A673 (cell line): ENCODE measurements around the gene PEX26. TPM values are rescaled to one million over a fixed set of nuclear protein-coding genes. Genes with fewer than 3 reads are reported as not detected.

Experiments
- BruUV-seq: library from RNA; stranded (reverse); fragments of 400-500 nt; replicated peaks from 2 replicates; lab custom pipeline; 2021; lab: Mats Ljungman, UMichigan
- CTCF ChIA-PET: fragments of 300-600 bp; sonication (Branson Sonifier 250); formaldehyde crosslinking; loops from one replicate; lab custom pipeline; 2022; ENCODE audit warnings: antibody characterized with exemption; lab: Charles Lee
- POLR2A ChIA-PET: fragments of 300-600 bp; sonication (Branson Sonifier 250); formaldehyde crosslinking; loops from one replicate; lab custom pipeline; 2022; ENCODE audit warnings: antibody characterized with exemption; ENCODE audit not compliant: low non-redundant PET; lab: Charles Lee
- DNase-seq: peaks from one replicate; pipeline ENCODE4 v3.0.0-alpha.2; 2015; ENCODE audit warnings: low spot score
- H3K27ac ChIP-seq: fragments of 200-600 bp; sonication (generic); 2 replicates; pipeline ENCODE4 v1.5.1; 2016; ENCODE audit warnings: mixed run types, low read depth, mild to moderate bottlenecking, mixed read lengths, antibody characterized with exemption, low read length; ENCODE audit not compliant: poor library complexity, severe bottlenecking
- H3K27me3 ChIP-seq: fragments of 200-600 bp; sonication (generic); replicated peaks from 2 replicates; pipeline ENCODE4 v1.6.1; 2017; ENCODE audit warnings: mixed run types, low read depth, mild to moderate bottlenecking, mixed read lengths, antibody characterized with exemption, low read length; ENCODE audit not compliant: insufficient read depth, poor library complexity
- H3K36me3 ChIP-seq: fragments of 200-600 bp; sonication (generic); 2 replicates; pipeline ENCODE4 v1.6.1; 2016; ENCODE audit warnings: mixed run types, mild to moderate bottlenecking, mixed read lengths, antibody characterized with exemption, low read length; ENCODE audit not compliant: insufficient read depth, poor library complexity, severe bottlenecking
- H3K4me1 ChIP-seq: fragments of 200-600 bp; sonication (generic); 2 replicates; pipeline ENCODE4 v1.6.1; 2017; ENCODE audit warnings: mixed run types, mild to moderate bottlenecking, mixed read lengths, antibody characterized with exemption, low read length; ENCODE audit not compliant: insufficient read depth, poor library complexity, severe bottlenecking
- H3K4me3 ChIP-seq: fragments of 200-600 bp; sonication (generic); 2 replicates; pipeline ENCODE4 v1.5.1; 2016; ENCODE audit warnings: low read depth, mixed run types, mild to moderate bottlenecking, mixed read lengths, low read length; ENCODE audit not compliant: poor library complexity, severe bottlenecking
- H3K9me3 ChIP-seq: fragments of 200-600 bp; sonication (generic); 2 replicates; pipeline ENCODE4 v1.6.1; 2016; ENCODE audit warnings: mixed run types, low read depth, mild to moderate bottlenecking, mixed read lengths, antibody characterized with exemption, low read length; ENCODE audit not compliant: poor library complexity, severe bottlenecking
- EZH2 ChIP-seq: fragments of 200-600 bp; sonication (generic); IDR thresholded peaks from 2 replicates; pipeline ENCODE4 v1.6.1; 2017; ENCODE audit warnings: borderline replicate concordance, low read depth, mild to moderate bottlenecking, mixed read lengths, antibody characterized with exemption, low read length; ENCODE audit not compliant: poor library complexity, severe bottlenecking
- intact Hi-C: fragments of 100-400 bp; cut with micrococcal nuclease; formaldehyde crosslinking; loops from one replicate; pipeline ENCODE4 v1.10.0; 2022; ENCODE audit not compliant: unreplicated experiment
- total RNA-seq: library from RNA; stranded (reverse); gene quantifications from 2 replicates; pipeline ENCODE4 v1.2.3, GENCODE V29; 2021
- TF ChIP-seq, protein P1 (sequence below): fragments of 300-800, 200-600 bp; sonication (generic); conservative IDR thresholded peaks from 2 replicates; pipeline ENCODE4 v1.5.1; 2017; ENCODE audit warnings: low read depth, mild to moderate bottlenecking, antibody characterized with exemption, low read length, moderate library complexity, mixed read lengths

PEX26 gene
- total RNA-seq, 1 experiment from 2014 or later, result 36.9 TPM

DNA sequence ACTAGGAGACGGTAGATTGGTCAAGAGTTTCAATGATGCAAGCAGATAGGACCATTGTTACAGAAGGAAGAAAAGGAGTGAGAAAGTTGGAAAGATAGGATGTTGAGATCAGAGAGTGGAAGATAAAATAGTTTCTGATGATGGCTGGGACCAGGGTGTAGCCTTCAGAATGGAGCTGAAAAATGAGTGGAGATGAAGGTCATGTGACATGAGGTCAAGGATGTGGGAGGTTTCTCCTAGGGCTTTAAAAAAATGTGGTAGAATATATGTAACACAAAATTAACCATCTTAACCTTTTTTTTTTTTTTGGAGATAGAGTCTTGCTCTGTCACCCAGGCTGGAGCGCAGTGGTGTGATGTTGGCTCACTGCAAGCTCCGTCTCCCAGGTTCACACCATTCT is 18.3 kb upstream of the PEX26 start:
- intact Hi-C loops, result no loop called here
- no peak for DNase-seq
- no peak for TF ChIP-seq EZH2
- TF ChIP-seq, protein P1, sequence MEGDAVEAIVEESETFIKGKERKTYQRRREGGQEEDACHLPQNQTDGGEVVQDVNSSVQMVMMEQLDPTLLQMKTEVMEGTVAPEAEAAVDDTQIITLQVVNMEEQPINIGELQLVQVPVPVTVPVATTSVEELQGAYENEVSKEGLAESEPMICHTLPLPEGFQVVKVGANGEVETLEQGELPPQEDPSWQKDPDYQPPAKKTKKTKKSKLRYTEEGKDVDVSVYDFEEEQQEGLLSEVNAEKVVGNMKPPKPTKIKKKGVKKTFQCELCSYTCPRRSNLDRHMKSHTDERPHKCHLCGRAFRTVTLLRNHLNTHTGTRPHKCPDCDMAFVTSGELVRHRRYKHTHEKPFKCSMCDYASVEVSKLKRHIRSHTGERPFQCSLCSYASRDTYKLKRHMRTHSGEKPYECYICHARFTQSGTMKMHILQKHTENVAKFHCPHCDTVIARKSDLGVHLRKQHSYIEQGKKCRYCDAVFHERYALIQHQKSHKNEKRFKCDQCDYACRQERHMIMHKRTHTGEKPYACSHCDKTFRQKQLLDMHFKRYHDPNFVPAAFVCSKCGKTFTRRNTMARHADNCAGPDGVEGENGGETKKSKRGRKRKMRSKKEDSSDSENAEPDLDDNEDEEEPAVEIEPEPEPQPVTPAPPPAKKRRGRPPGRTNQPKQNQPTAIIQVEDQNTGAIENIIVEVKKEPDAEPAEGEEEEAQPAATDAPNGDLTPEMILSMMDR, result no peak
- Histone ChIP-seq H3K27me3 (no peaks in the 10 kb centered on the region), H3K27ac (no peak overlapping the region), H3K36me3 (no peaks in the 10 kb centered on the region), H3K4me1 (peaks cover 9% of the 10 kb centered on the region), H3K4me3 (no peak overlapping the region), H3K9me3 (no peaks in the 10 kb centered on the region)
- ChIA-PET POLR2A (no interaction called here), CTCF (no interaction called here)
- no TSS peak for BruUV-seq

- Histone ChIP-seq H3K4me3 (no peak overlapping the region), H3K9me3 (no peaks in the 10 kb centered on the region), H3K27ac (no peak overlapping the region), H3K36me3 (no peaks in the 10 kb centered on the region), H3K27me3 (no peaks in the 10 kb centered on the region), H3K4me1 (peaks cover 9% of the 10 kb centered on the region)
- no peak for TF ChIP-seq EZH2
- TF ChIP-seq, protein P1, result no peak
- ChIA-PET CTCF (no interaction called here), POLR2A (no interaction called here)
- intact Hi-C loops, result loop anchor here (5.0 kb wide), 1 partner anchor 38 kb away; the partner anchor contains the start of gene MICAL3
- BruUV-seq, result no TSS peak
- DNase-seq, result no peak
Measured at GRCh38 chr22:18059991-18060390, 17.8 kb upstream of the PEX26 start.

- ChIA-PET CTCF (no interaction called here), POLR2A (no interaction called here)
- Histone ChIP-seq H3K4me1 (peaks cover 9% of the 10 kb centered on the region), H3K36me3 (no peaks in the 10 kb centered on the region), H3K27me3 (no peaks in the 10 kb centered on the region), H3K9me3 (no peaks in the 10 kb centered on the region), H3K4me3 (no peak overlapping the region), H3K27ac (no peak overlapping the region)
- intact Hi-C loops, result loop anchor here (5.0 kb wide), 1 partner anchor 39 kb away; the partner anchor contains the start of gene MICAL3
- no TSS peak for BruUV-seq
- TF ChIP-seq, protein P1, result no peak
- no peak for TF ChIP-seq EZH2
- no peak for DNase-seq
Measured at GRCh38 chr22:18060646-18061620, 16.9 kb upstream of the PEX26 start.
